Measurements from ENCODE around the gene GRM8.

GRCh38 chr7:127018889-127019288 lies 233.9 kb downstream of the GRM8 start:
- TF ChIP-seq L3MBTL2 (conservative IDR thresholded peaks at IDR 0.05) (no peak), SP1 (IDR thresholded peaks at IDR 0.05) (no peak), FOXM1 (IDR thresholded peaks at IDR 0.05; ENCODE audit: borderline replicate concordance) (no peak)

Measured in HEK293T (cell line).